OCI-LY7 (cell line): ENCODE measurements around the gene LPCAT1.

Experiments
- EZH2phosphoT487 ChIP-seq: fragments of 200-600 bp; sonication (generic); IDR thresholded peaks from 2 replicates; pipeline ENCODE4 v1.6.1; 2018; ENCODE audit warnings: low read depth, borderline replicate concordance, mild to moderate bottlenecking, mixed run types, antibody characterized with exemption, low read length, moderate library complexity, mixed read lengths
- TF ChIP-seq, protein P1 (sequence below): fragments of 200-600 bp; sonication (generic); conservative IDR thresholded peaks from 2 replicates; pipeline ENCODE4 v1.5.1; 2014; ENCODE audit warnings: mild to moderate bottlenecking, antibody characterized with exemption, low read length, moderate library complexity, mixed read lengths

DNA sequence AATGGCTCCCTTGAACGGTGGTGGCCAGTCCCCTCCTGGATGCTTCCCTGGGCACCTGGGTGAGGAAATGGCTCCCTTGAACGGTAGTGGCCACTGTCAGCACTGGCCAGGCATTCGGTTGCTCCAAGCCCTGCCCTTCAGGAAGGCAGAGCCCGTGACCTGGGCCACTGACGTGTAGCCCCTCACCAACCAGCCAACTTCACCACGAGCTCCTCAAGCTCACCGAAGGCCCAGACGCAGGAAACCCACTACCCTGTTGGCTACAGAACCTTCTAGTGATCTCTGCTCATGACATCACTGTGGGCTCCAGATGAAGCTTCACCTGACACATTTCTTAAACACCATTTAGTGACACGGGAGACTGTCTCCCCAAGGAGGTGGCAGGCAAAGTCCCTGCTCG is 87.7 kb downstream of the LPCAT1 start:
- TF ChIP-seq, protein P1, sequence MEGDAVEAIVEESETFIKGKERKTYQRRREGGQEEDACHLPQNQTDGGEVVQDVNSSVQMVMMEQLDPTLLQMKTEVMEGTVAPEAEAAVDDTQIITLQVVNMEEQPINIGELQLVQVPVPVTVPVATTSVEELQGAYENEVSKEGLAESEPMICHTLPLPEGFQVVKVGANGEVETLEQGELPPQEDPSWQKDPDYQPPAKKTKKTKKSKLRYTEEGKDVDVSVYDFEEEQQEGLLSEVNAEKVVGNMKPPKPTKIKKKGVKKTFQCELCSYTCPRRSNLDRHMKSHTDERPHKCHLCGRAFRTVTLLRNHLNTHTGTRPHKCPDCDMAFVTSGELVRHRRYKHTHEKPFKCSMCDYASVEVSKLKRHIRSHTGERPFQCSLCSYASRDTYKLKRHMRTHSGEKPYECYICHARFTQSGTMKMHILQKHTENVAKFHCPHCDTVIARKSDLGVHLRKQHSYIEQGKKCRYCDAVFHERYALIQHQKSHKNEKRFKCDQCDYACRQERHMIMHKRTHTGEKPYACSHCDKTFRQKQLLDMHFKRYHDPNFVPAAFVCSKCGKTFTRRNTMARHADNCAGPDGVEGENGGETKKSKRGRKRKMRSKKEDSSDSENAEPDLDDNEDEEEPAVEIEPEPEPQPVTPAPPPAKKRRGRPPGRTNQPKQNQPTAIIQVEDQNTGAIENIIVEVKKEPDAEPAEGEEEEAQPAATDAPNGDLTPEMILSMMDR = no peak
- TF ChIP-seq EZH2phosphoT487 = no peak
